ENCODE data around the gene IRF1. TPM values are rescaled to one million over a fixed set of nuclear protein-coding genes. Genes with fewer than 3 reads are reported as not detected.

The IRF1 gene
- total RNA-seq, 4 donors from 2014 or later = 17.5 to 24.1 (median 20.1) TPM

DNA sequence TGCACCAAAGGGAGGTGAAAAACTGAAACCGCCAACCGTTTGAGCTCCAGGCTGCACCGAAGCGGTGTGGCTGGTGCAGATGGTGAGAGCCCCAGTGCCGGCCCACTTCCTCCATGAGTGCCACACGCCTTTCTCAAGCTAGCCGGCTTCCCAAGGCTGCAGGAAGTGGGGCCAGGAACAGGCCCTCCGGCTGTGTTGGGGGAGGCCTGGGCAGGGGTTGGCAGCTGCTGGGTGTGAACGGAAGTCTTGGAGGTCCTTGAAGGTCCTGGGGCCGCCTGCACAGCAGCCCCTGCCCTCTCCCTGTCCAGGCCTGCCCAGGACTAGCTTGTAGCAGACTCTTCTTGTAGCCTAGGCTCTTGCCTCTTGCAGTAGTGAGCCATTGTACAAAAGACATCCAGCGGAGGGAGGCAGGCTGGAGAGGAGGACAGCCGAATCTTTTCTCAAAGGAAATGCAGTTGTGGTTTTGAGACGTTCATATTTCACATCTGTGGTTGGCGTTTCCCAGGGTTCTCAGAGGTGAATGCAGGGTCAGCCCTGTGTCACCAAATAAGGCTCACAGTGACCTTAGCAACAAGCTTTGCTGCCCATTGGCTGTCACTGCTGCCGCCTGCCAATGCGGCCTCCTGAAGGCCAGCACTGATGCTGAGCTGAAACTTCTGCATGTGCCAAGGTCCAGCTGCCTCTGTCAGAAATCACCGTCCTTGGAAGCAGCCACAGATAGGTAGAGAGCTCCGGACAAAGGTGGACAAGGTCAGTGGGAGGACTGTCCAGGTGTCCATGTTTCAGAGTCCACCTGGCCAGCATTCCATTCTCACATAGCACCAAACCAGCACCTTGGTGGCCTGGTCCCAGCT lies 23.9 kb downstream of the IRF1 start:
- no peak overlapping the region for H3K4me3 ChIP-seq
- TF ChIP-seq POLR2A (IDR thresholded peaks at IDR 0.05) (no peak), CTCF (IDR thresholded peaks at IDR 0.05) (no peak), EP300 (IDR thresholded peaks at IDR 0.05) (no peak), POLR2AphosphoS5 (IDR thresholded peaks at IDR 0.05) (no peak)
- DNase-seq (ENCODE audit: low spot score in 2 of 2) = peak in 1 of 2 donors; percentile 0
- H3K9me3 ChIP-seq = no peaks in the 10 kb centered on the region
- WGBS = 56% methylated on average over 9 of the region's 18 CpGs
- H3K36me3 ChIP-seq = peaks cover 4% of the 10 kb centered on the region
- H3K27me3 ChIP-seq = no peaks in the 10 kb centered on the region
- peak overlapping the region; percentile 20 for H3K27ac ChIP-seq
- H3K4me1 ChIP-seq = peaks cover 43% of the 10 kb centered on the region

- peaks cover 47% of the 10 kb centered on the region for H3K4me1 ChIP-seq
- no peak overlapping the region for H3K4me3 ChIP-seq
- TF ChIP-seq EP300 (IDR thresholded peaks at IDR 0.05) = no peak
- TF ChIP-seq POLR2A (IDR thresholded peaks at IDR 0.05) = no peak
- no peak for TF ChIP-seq CTCF (IDR thresholded peaks at IDR 0.05)
- no peak for TF ChIP-seq POLR2AphosphoS5 (IDR thresholded peaks at IDR 0.05)
- H3K27me3 ChIP-seq = no peaks in the 10 kb centered on the region
- WGBS = 63% methylated on average over 10 of the region's 10 CpGs
- H3K36me3 ChIP-seq = peaks cover 4% of the 10 kb centered on the region
- no peaks in the 10 kb centered on the region for H3K9me3 ChIP-seq
- no peak overlapping the region for H3K27ac ChIP-seq
- no peak for DNase-seq (ENCODE audit: low spot score in 2 of 2)
Observed at GRCh38 chr5:132465059-132465707, 25.4 kb downstream of the IRF1 start.

GRCh38 chr5:132464156-132464939 lies 26.2 kb downstream of the IRF1 start:
- no peaks in the 10 kb centered on the region for H3K27me3 ChIP-seq
- peak overlapping the region; percentile 35 for H3K4me3 ChIP-seq
- H3K4me1 ChIP-seq = peaks cover 55% of the 10 kb centered on the region
- 24% methylated on average over 14 of the region's 15 CpGs for WGBS
- peak overlapping the region; percentile 6 for H3K27ac ChIP-seq
- no peak for DNase-seq (ENCODE audit: low spot score in 2 of 2)
- no peaks in the 10 kb centered on the region for H3K36me3 ChIP-seq
- TF ChIP-seq POLR2AphosphoS5 (IDR thresholded peaks at IDR 0.05) (no peak), POLR2A (IDR thresholded peaks at IDR 0.05) (no peak), CTCF (IDR thresholded peaks at IDR 0.05) (no peak), EP300 (IDR thresholded peaks at IDR 0.05) (no peak)
- H3K9me3 ChIP-seq = no peaks in the 10 kb centered on the region

- peaks cover 61% of the 10 kb centered on the region for H3K4me1 ChIP-seq
- no peaks in the 10 kb centered on the region for H3K9me3 ChIP-seq
- H3K27ac ChIP-seq = peak overlapping the region; percentile 6
- DNase-seq (ENCODE audit: low spot score in 2 of 2) = no peak
- H3K27me3 ChIP-seq = no peaks in the 10 kb centered on the region
- peak overlapping the region; percentile 35 for H3K4me3 ChIP-seq
- H3K36me3 ChIP-seq = no peaks in the 10 kb centered on the region
- TF ChIP-seq EP300 (IDR thresholded peaks at IDR 0.05) (no peak), CTCF (IDR thresholded peaks at IDR 0.05) (no peak), POLR2A (IDR thresholded peaks at IDR 0.05) (no peak), POLR2AphosphoS5 (IDR thresholded peaks at IDR 0.05) (no peak)
- WGBS = 44% methylated on average over 5 of the region's 5 CpGs
Observed at GRCh38 chr5:132463811-132464155, 26.8 kb downstream of the IRF1 start.
